BLaER1 (cell line): Measurements from ENCODE around the gene LTF.
A peak's percentile ranks its signal among the peaks of the same experiment; 100 is the strongest.

Experiments
- H3K27ac ChIP-seq: shearing (Covaris generic); formaldehyde crosslinking; 2 replicates; pipeline ENCODE4 v1.8.1; 2022
- H3K27me3 ChIP-seq: shearing (Covaris generic); formaldehyde crosslinking; 2 replicates; pipeline ENCODE4 v1.8.1; 2022
- H3K36me3 ChIP-seq: shearing (Covaris generic); formaldehyde crosslinking; 2 replicates; pipeline ENCODE4 v1.8.1; 2022
- H3K4me1 ChIP-seq: shearing (Covaris generic); formaldehyde crosslinking; 2 replicates; pipeline ENCODE4 v1.8.1; 2022
- H3K4me2 ChIP-seq: shearing (Covaris generic); formaldehyde crosslinking; 2 replicates; pipeline ENCODE4 v1.8.1; 2022
- H3K4me3 ChIP-seq: shearing (Covaris generic); formaldehyde crosslinking; 2 replicates; pipeline ENCODE4 v1.8.1; 2022
- H3K9ac ChIP-seq: shearing (Covaris generic); formaldehyde crosslinking; 2 replicates; pipeline ENCODE4 v1.8.1; 2022
- H3K9me3 ChIP-seq: shearing (Covaris generic); formaldehyde crosslinking; 2 replicates; pipeline ENCODE4 v1.8.1; 2022
- H4K20me1 ChIP-seq: shearing (Covaris generic); formaldehyde crosslinking; 2 replicates; pipeline ENCODE4 v1.8.1; 2022
- Cebpa-rat ChIP-seq: shearing (Covaris generic); IDR thresholded peaks from 2 replicates; pipeline ENCODE4 v1.8.1; 2022

The LTF gene

DNA sequence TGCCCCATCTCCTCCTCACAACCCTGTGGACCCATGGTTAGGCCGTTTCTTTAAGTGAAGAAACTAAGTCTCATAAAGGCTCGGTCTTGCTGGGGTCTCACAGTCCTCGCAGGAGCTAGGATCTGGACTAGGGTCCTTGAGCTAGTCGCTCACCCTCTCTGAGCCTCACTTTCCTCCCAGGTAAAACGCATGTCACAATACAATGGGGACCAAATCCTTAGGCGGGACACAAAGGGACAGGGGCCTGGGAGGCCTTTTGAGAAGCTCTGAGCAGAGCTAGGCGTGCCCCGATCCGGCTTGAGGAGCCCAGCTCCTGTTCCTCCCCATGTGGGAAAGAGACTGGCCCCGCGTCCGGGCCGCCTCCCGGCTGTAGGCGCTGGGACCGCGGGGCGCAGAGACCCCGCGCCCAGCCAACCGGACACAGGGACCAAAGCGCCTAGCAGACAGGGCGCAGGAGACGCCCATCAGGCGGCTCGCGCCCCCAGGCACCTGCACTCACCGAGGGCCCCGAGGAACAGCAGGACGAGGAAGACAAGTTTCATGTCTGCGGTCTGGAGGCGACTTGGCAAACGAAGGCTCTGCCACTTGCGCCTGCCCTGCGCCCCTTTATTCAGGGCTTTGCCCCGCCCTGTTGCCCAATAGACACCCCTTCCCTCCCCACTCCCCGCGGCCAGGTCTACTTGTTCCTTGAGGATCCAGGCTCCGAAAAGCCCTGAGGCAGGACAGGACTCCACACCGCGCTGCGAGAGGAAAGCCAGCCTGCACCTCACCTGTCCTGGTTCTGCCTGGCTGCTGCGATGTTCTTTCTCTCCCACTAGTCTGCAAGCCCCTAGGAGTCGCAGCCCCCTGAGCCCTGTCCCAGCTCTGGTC, at the start of gene LTF:
Gene LTF (minus strand): TSS at position 580 of the 870 bp plus-strand sequence. CDS start 38 bp downstream, at position 542.
- Histone ChIP-seq H3K4me1 (peaks cover 21% of the 10 kb centered on the region), H3K9ac (no peak within 1 kb of the TSS), H4K20me1 (no peaks in the 10 kb centered on the region), H3K36me3 (no peaks in the 10 kb centered on the region), H3K27ac (no peak within 1 kb of the TSS), H3K27me3 (peaks cover 28% of the 10 kb centered on the region), H3K4me3 (no peak within 1 kb of the TSS), H3K9me3 (no peaks in the 10 kb centered on the region; the same call in 1 of the 2 replicates), H3K4me2 (peak within 1 kb of the TSS; percentile 56)
- TF ChIP-seq Cebpa-rat: no peak

DNA sequence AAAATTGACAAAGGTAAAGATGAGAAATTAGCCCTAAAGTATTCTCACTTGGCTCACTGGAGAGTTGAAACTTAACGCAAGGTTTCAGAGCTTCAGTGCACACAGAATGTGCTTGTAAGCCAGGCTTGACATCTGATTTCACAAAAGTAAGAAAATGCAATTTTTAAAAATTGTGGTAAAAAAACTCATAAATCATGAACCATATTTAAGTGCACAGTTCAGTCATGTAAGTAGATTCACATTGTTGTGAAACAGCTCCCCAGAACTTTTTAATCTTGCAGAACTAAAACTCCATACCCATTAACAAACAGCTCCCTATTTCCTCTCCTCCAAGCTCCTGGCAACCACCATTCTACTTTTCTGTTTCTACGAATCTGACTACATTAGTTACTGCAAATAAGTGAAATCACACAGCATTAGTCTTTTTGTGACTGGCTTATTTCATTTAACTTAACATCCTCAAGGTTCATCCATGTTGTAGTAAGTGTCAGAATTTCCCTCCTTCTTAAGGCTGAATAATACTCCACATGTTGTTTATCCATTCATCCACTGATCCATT, 47.6 kb upstream of the LTF start:
- no peaks in the 10 kb centered on the region for H3K36me3 ChIP-seq
- no peaks in the 10 kb centered on the region for H3K27me3 ChIP-seq
- no peak overlapping the region for H3K4me2 ChIP-seq
- H4K20me1 ChIP-seq: no peaks in the 10 kb centered on the region
- H3K4me3 ChIP-seq: no peak overlapping the region
- no peak overlapping the region for H3K27ac ChIP-seq
- no peaks in the 10 kb centered on the region for H3K4me1 ChIP-seq
- TF ChIP-seq Cebpa-rat: no peak
- no peak overlapping the region for H3K9ac ChIP-seq
- no peaks in the 10 kb centered on the region for H3K9me3 ChIP-seq

DNA sequence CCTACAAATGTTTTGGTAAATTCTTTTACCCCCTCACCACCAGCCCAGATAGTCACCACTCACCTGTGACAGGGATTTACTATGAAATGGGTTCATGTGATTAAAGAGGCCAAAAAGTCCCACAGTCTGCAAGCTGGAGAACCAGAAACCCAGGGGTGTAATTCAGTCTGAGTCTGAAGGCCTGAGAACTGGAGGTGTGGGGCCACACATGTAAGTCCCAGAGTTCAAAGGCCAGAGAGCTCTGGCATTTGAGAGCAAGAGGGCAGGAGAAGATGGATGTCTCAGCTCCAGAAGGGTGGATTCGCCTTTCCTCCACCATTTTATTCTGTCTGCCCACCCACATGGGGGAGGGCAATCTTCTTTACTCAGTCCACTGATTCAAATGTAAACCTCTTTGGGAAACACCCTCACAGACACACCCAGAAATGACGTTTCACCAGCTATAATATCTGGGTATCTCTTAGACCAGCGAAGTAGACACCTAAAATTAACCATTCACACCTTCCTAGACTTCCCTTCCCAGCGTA, 45.0 kb upstream of the LTF start:
- no peak overlapping the region for H3K27ac ChIP-seq
- no peak overlapping the region for H3K4me3 ChIP-seq
- no peaks in the 10 kb centered on the region for H3K36me3 ChIP-seq
- H3K9ac ChIP-seq: no peak overlapping the region
- H3K27me3 ChIP-seq: no peaks in the 10 kb centered on the region
- no peak for TF ChIP-seq Cebpa-rat
- no peaks in the 10 kb centered on the region for H4K20me1 ChIP-seq
- peaks cover 8% of the 10 kb centered on the region for H3K9me3 ChIP-seq
- H3K4me2 ChIP-seq: no peak overlapping the region
- H3K4me1 ChIP-seq: no peaks in the 10 kb centered on the region

DNA sequence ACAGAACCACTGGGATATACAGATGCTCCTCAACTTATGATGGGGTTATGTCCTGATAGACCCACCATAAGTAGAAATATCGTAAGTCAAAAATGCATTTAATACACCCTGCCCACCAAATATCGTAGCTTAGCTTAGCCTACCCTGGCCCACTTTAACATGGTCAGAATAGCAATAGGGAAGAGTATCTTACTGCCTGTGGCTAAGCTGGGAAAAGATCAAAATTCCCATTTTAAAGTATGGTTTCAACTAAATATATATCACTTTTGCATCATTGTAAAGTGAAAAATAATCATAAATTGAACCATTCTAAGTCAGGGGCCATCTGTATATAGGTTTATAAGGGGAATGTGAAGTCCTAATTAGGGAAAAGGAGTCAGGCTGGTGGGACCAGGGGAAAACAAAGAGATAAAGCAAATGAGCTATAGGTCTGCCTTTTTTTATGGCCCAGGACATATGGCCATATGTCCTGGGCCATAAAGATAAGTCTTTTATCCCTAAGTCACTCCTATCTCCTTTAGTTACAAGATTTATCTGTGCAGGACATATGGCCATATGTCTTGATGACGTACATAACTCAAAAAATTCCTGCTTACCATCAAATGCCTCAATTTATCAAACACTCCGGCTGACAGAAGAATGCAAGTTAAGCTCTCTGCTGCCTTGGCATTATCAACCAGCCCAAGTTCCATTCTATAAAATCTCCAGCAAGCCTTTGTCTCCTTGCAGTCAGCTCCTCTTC, 44.3 kb upstream of the LTF start:
- H3K4me3 ChIP-seq: no peak overlapping the region
- no peak overlapping the region for H3K27ac ChIP-seq
- no peaks in the 10 kb centered on the region for H4K20me1 ChIP-seq
- H3K36me3 ChIP-seq: no peaks in the 10 kb centered on the region
- TF ChIP-seq Cebpa-rat: no peak
- no peaks in the 10 kb centered on the region for H3K27me3 ChIP-seq
- peaks cover 15% of the 10 kb centered on the region for H3K9me3 ChIP-seq
- H3K4me1 ChIP-seq: no peaks in the 10 kb centered on the region
- H3K9ac ChIP-seq: no peak overlapping the region
- no peak overlapping the region for H3K4me2 ChIP-seq

DNA sequence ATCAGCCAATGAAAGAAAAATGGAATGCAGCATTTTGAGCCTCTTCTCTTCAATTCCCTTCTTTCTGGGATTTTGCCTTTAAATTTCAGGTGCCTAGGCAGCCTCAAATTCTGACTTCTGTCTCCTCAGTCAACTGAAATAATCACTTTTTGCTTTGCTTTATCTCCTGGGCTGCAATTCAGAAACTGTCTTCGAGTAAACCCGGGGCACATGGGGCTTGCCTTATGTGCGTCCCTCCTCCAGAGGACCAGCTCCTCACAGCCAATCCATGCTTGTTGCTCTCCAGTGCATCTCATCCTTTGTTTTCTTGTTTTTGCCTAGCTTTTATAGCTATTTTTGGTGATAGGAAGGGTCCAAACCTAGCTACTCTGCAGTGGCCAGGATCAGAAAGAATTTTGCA, 41.8 kb upstream of the LTF start:
- TF ChIP-seq Cebpa-rat: no peak
- no peaks in the 10 kb centered on the region for H3K36me3 ChIP-seq
- H3K27ac ChIP-seq: no peak overlapping the region
- no peaks in the 10 kb centered on the region for H4K20me1 ChIP-seq
- no peak overlapping the region for H3K4me3 ChIP-seq
- H3K9me3 ChIP-seq: peaks cover 20% of the 10 kb centered on the region
- no peak overlapping the region for H3K9ac ChIP-seq
- H3K4me1 ChIP-seq: peaks cover 9% of the 10 kb centered on the region
- no peak overlapping the region for H3K4me2 ChIP-seq
- H3K27me3 ChIP-seq: no peaks in the 10 kb centered on the region

DNA sequence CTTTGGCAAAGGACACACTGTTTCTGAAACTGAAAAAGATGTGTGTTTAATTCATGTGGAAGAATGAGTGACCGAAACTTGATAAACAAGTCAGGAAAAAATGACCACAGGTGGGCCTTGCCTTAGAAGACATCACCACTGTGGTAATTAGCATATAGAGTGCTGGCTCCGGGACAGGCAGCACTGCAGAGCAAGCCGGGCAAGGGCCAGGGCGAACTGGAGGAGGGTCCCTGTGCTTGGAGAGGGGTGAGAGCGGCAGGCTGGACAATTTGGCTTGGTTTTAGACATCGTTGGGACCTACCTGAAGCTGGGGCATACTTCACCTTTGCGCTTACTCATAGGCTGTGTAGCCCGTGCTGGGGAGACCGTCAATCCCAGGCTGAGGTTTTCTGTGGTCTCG, 41.2 kb upstream of the LTF start:
- no peak overlapping the region for H3K4me3 ChIP-seq
- no peak overlapping the region for H3K27ac ChIP-seq
- no peak overlapping the region for H3K4me2 ChIP-seq
- H3K4me1 ChIP-seq: peaks cover 14% of the 10 kb centered on the region
- H3K9ac ChIP-seq: no peak overlapping the region
- H3K36me3 ChIP-seq: no peaks in the 10 kb centered on the region
- H3K9me3 ChIP-seq: peaks cover 20% of the 10 kb centered on the region
- no peaks in the 10 kb centered on the region for H4K20me1 ChIP-seq
- H3K27me3 ChIP-seq: no peaks in the 10 kb centered on the region
- no peak for TF ChIP-seq Cebpa-rat

DNA sequence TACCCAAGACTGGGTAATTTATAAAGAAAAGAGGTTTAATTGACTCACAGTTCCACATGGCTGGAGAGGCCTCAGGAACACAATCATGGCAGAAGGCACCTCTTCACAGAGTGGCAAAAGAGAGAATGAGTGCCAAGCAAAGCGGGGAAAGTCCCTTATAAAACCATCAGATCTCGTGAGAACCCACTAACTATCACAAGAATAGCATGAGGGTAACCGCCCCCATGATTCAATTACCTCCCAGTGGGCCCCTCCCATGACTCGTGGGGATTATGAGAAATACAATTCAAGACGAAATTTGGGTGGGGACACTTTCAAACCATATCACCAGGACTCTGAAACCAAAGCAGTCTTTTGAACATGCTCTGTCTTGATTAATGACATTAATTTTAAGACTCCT, 40.1 kb upstream of the LTF start:
- Histone ChIP-seq H3K9ac (no peak overlapping the region), H3K27ac (no peak overlapping the region), H3K27me3 (no peaks in the 10 kb centered on the region), H3K4me2 (no peak overlapping the region), H3K4me1 (peaks cover 23% of the 10 kb centered on the region), H3K36me3 (no peaks in the 10 kb centered on the region), H4K20me1 (no peaks in the 10 kb centered on the region), H3K4me3 (no peak overlapping the region), H3K9me3 (peaks cover 20% of the 10 kb centered on the region)
- no peak for TF ChIP-seq Cebpa-rat

DNA sequence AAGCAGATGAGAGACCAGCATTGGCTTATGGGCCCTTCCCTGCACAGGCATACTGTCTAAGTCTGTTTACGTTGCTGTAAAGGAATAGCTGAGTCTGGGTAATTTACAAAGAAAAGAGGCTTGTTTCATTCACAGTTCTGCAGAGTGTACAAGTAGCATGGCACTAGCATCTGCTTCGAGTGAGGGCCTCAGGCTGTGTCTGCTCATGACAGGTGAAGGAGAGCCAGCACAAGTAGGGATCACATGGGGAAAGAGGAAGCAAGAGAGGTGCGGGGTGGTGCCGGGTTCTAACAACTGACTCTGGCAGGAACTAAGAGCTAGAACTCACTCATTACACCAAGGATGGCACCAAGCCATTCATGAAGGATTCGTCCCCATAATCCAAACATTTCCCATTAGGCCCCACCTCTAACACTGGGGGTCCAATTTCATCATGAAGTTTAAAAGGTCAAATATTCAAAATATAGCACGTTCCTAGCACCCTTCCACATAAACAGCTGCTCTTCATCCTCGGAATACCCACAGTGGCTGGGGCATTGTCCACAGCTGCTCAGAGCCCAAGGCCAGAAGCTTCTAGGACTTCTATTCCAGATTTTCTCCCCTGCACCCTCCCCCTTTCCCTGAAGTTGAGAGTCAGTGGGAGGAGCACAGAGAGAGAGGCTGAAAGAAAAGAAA, 38.6 kb upstream of the LTF start:
- H3K4me1 ChIP-seq: peaks cover 23% of the 10 kb centered on the region
- H3K4me2 ChIP-seq: no peak overlapping the region
- no peaks in the 10 kb centered on the region for H3K27me3 ChIP-seq
- H3K4me3 ChIP-seq: no peak overlapping the region
- no peaks in the 10 kb centered on the region for H4K20me1 ChIP-seq
- peaks cover 20% of the 10 kb centered on the region for H3K9me3 ChIP-seq
- no peaks in the 10 kb centered on the region for H3K36me3 ChIP-seq
- H3K27ac ChIP-seq: no peak overlapping the region
- H3K9ac ChIP-seq: no peak overlapping the region
- no peak for TF ChIP-seq Cebpa-rat

DNA sequence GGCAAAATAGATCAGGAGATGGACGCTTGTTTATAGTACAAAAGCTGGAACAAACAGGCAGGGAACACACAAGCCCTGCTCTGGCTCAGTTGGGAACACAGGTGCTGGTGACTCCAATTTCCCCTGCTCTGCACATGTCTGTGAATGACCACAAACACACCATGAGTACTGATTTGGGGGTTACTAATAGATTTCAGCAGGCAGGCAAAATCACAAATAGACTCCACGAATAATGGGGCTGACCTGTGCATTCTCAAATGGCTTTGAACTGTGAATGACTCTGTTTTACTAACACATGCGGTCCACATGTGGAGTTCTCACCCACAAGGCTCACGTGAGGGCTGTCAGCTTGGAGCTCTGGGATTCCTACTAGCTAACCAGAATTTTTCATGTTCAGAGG, 37.0 kb upstream of the LTF start:
- no peak overlapping the region for H3K9ac ChIP-seq
- no peaks in the 10 kb centered on the region for H4K20me1 ChIP-seq
- no peaks in the 10 kb centered on the region for H3K27me3 ChIP-seq
- peaks cover 28% of the 10 kb centered on the region for H3K4me1 ChIP-seq
- no peaks in the 10 kb centered on the region for H3K36me3 ChIP-seq
- TF ChIP-seq Cebpa-rat: no peak
- H3K4me3 ChIP-seq: no peak overlapping the region
- H3K9me3 ChIP-seq: peaks cover 20% of the 10 kb centered on the region
- no peak overlapping the region for H3K27ac ChIP-seq
- peak overlapping the region; percentile 51 for H3K4me2 ChIP-seq
